GM12801 (cell line): ENCODE data around the gene NARF.

Experiments used
- CTCF ChIP-seq: IDR thresholded peaks from one replicate; pipeline ENCODE4 v1.5.1; 2011; ENCODE audit warnings: control low read depth; ENCODE audit not compliant: insufficient read length; ENCODE audit errors: extremely low read depth

The NARF gene

GRCh38 chr17:82477934-82478333, 19.4 kb downstream of the NARF start:
- no peak for TF ChIP-seq CTCF

- TF ChIP-seq CTCF = no peak
These were observed 21.1 kb downstream of the NARF start for GRCh38 chr17:82479602-82480001.

- no peak for TF ChIP-seq CTCF
These were observed 21.8 kb downstream of the NARF start for GRCh38 chr17:82480318-82480717.

- TF ChIP-seq CTCF = no peak
These were observed 24.7 kb downstream of the NARF start for GRCh38 chr17:82483204-82483660.

- no peak for TF ChIP-seq CTCF
These were observed 25.3 kb downstream of the NARF start for GRCh38 chr17:82483836-82484235.

- TF ChIP-seq CTCF = no peak
These were observed 27.9 kb downstream of the NARF start for GRCh38 chr17:82486231-82487094.

GRCh38 chr17:82487910-82488309, 29.4 kb downstream of the NARF start:
- no peak for TF ChIP-seq CTCF
